ENCODE results near the gene HOXA10.

Gene HOXA10

GRCh38 chr7:27141137-27141922, 32.8 kb downstream of the HOXA10 start:
- Histone ChIP-seq H3K27me3 (ENCODE audit: low read depth, low read length) (peaks cover 6% of the 10 kb centered on the region), H2AFZ (ENCODE audit: low read depth, low read length) (no peak overlapping the region), H3K4me1 (ENCODE audit: low read length) (peaks cover 6% of the 10 kb centered on the region; the same call in 1 of the 2 replicates), H3K9ac (ENCODE audit: low read length) (no peak overlapping the region), H3K9me3 (ENCODE audit: insufficient read depth, low read length) (no peaks in the 10 kb centered on the region), H3K79me2 (ENCODE audit: low read length) (no peaks in the 10 kb centered on the region), H3K36me3 (replicated peaks; ENCODE audit: low read depth, low read length) (no peaks in the 10 kb centered on the region), H3K27ac (ENCODE audit: low read length) (no peak overlapping the region), H4K20me1 (ENCODE audit: insufficient read depth, low read length) (no peaks in the 10 kb centered on the region), H3K4me2 (ENCODE audit: low read length) (no peak overlapping the region), H3K4me3 (ENCODE audit: low read length) (no peak overlapping the region)
- no peak for TF ChIP-seq EZH2phosphoT487 (IDR thresholded peaks at IDR 0.05; ENCODE audit: low read depth)
- TF ChIP-seq, protein P1, sequence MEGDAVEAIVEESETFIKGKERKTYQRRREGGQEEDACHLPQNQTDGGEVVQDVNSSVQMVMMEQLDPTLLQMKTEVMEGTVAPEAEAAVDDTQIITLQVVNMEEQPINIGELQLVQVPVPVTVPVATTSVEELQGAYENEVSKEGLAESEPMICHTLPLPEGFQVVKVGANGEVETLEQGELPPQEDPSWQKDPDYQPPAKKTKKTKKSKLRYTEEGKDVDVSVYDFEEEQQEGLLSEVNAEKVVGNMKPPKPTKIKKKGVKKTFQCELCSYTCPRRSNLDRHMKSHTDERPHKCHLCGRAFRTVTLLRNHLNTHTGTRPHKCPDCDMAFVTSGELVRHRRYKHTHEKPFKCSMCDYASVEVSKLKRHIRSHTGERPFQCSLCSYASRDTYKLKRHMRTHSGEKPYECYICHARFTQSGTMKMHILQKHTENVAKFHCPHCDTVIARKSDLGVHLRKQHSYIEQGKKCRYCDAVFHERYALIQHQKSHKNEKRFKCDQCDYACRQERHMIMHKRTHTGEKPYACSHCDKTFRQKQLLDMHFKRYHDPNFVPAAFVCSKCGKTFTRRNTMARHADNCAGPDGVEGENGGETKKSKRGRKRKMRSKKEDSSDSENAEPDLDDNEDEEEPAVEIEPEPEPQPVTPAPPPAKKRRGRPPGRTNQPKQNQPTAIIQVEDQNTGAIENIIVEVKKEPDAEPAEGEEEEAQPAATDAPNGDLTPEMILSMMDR (IDR thresholded peaks at IDR 0.05; ENCODE audit: low read depth, low read length), result no peak

DNA sequence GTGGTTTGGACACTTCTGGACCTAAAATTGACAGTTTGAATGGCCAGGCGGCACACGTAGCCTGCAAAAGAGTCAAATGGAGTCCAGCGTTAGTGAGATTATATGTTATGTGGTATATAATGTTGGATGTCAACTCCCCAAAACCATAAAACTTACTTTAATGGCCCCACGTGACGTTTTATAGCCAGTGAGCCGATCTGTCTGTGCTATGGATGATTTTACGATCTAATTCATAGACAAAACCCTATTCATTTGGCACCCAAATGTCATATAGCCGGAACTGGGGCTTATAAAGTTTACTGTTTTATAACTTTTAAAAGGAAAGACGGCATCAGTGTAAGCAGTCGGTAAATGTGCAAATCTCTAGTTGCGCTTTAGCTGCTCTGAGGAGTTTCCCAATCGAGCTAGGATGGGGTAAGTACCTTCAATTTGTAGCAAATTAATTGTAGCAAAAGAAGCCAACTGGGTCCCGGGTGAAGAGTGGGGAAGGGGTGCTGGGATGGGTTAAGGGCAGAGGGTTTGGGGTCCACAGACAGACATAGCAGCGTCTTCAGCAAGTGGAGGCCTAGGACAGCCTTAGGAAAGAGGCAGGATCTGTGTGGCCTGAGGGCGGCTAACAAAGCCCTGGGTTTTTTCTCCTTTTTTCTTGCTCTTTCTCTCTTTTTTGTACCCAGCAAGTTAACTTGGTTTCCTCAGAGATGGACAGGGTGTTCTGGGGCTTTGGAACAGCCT, 33.8 kb downstream of the HOXA10 start:
- H3K9me3 ChIP-seq (ENCODE audit: insufficient read depth, low read length), result no peaks in the 10 kb centered on the region
- no peaks in the 10 kb centered on the region for H4K20me1 ChIP-seq (ENCODE audit: insufficient read depth, low read length)
- no peak overlapping the region for H3K4me2 ChIP-seq (ENCODE audit: low read length)
- no peak overlapping the region for H2AFZ ChIP-seq (ENCODE audit: low read depth, low read length)
- peaks cover 6% of the 10 kb centered on the region for H3K27me3 ChIP-seq (ENCODE audit: low read depth, low read length)
- no peak overlapping the region for H3K9ac ChIP-seq (ENCODE audit: low read length)
- TF ChIP-seq, protein P1 (IDR thresholded peaks at IDR 0.05; ENCODE audit: low read depth, low read length), result no peak
- no peak for TF ChIP-seq EZH2phosphoT487 (IDR thresholded peaks at IDR 0.05; ENCODE audit: low read depth)
- H3K27ac ChIP-seq (ENCODE audit: low read length), result no peak overlapping the region
- peaks cover 16% of the 10 kb centered on the region for H3K4me1 ChIP-seq (ENCODE audit: low read length)
- no peaks in the 10 kb centered on the region for H3K36me3 ChIP-seq (replicated peaks; ENCODE audit: low read depth, low read length)
- H3K79me2 ChIP-seq (ENCODE audit: low read length), result no peaks in the 10 kb centered on the region
- H3K4me3 ChIP-seq (ENCODE audit: low read length), result no peak overlapping the region

GRCh38 chr7:27139334-27140125, 34.6 kb downstream of the HOXA10 start:
- Histone ChIP-seq H4K20me1 (ENCODE audit: insufficient read depth, low read length) (peaks cover 6% of the 10 kb centered on the region; the same call in 1 of the 2 replicates), H3K9ac (ENCODE audit: low read length) (no peak overlapping the region), H3K9me3 (ENCODE audit: insufficient read depth, low read length) (no peaks in the 10 kb centered on the region), H2AFZ (ENCODE audit: low read depth, low read length) (no peak overlapping the region), H3K36me3 (replicated peaks; ENCODE audit: low read depth, low read length) (no peaks in the 10 kb centered on the region), H3K27ac (ENCODE audit: low read length) (no peak overlapping the region), H3K4me3 (ENCODE audit: low read length) (no peak overlapping the region), H3K79me2 (ENCODE audit: low read length) (no peaks in the 10 kb centered on the region), H3K27me3 (ENCODE audit: low read depth, low read length) (peaks cover 6% of the 10 kb centered on the region), H3K4me1 (ENCODE audit: low read length) (peaks cover 24% of the 10 kb centered on the region), H3K4me2 (ENCODE audit: low read length) (no peak overlapping the region)
- no peak for TF ChIP-seq EZH2phosphoT487 (IDR thresholded peaks at IDR 0.05; ENCODE audit: low read depth)
- TF ChIP-seq, protein P1 (IDR thresholded peaks at IDR 0.05; ENCODE audit: low read depth, low read length), result no peak

- no peak overlapping the region for H3K9ac ChIP-seq (ENCODE audit: low read length)
Observed at GRCh38 chr7:27138985-27139333, 35.2 kb downstream of the HOXA10 start.

More at GRCh38 chr7:27138985-27139333, 35.2 kb downstream of the HOXA10 start:
- Histone ChIP-seq H2AFZ (ENCODE audit: low read depth, low read length) (no peak overlapping the region), H3K36me3 (replicated peaks; ENCODE audit: low read depth, low read length) (no peaks in the 10 kb centered on the region), H3K4me1 (ENCODE audit: low read length) (peaks cover 30% of the 10 kb centered on the region), H3K79me2 (ENCODE audit: low read length) (no peaks in the 10 kb centered on the region), H4K20me1 (ENCODE audit: insufficient read depth, low read length) (peaks cover 7% of the 10 kb centered on the region; the same call in 1 of the 2 replicates), H3K4me3 (ENCODE audit: low read length) (no peak overlapping the region), H3K27ac (ENCODE audit: low read length) (no peak overlapping the region), H3K27me3 (ENCODE audit: low read depth, low read length) (peaks cover 6% of the 10 kb centered on the region), H3K4me2 (ENCODE audit: low read length) (no peak overlapping the region), H3K9me3 (ENCODE audit: insufficient read depth, low read length) (no peaks in the 10 kb centered on the region)
- TF ChIP-seq, protein P1 (IDR thresholded peaks at IDR 0.05; ENCODE audit: low read depth, low read length), result no peak
